B cell (primary cell): Measurements from ENCODE around the gene ZNF679. TPM values are rescaled to one million over a fixed set of nuclear protein-coding genes. Genes with fewer than 3 reads are reported as not detected.

Experiments
- ATAC-seq: fragments of 200-7000 bp; cut with Tn5 transposase; one replicate; pipeline ENCODE4 v1.10.0; 2021; ENCODE audit warnings: low read depth, mild to moderate bottlenecking, moderate number of reproducible peaks, moderate library complexity
- CTCF ChIA-PET: fragments of 350-600 bp; sonication (Branson Sonifier 250); formaldehyde crosslinking; loops from one replicate; lab custom pipeline; 2021; ENCODE audit warnings: antibody characterized with exemption, inconsistent platforms; lab: Charles Lee
- POLR2A ChIA-PET: fragments of 350-600 bp; sonication (Branson Sonifier 250); formaldehyde crosslinking; loops from one replicate; lab custom pipeline; 2021; ENCODE audit warnings: antibody characterized with exemption; lab: Charles Lee
- DNase-seq: peaks from one replicate; pipeline ENCODE4 v3.0.0; 2013
- H2AFZ ChIP-seq: 2 replicates; pipeline ENCODE4 v1.6.1; 2012; ENCODE audit warnings: mild to moderate bottlenecking, low read depth, low read length; ENCODE audit not compliant: insufficient read depth, poor library complexity, severe bottlenecking
- H3K27ac ChIP-seq, 2 donors: 1 replicate in 1 of 2; 2 replicates in 1 of 2; pipeline ENCODE4 v1.5.1; 2012 to 2013; ENCODE audit warnings: low read length in 2 of 2, mild to moderate bottlenecking in 2 of 2, moderate library complexity in 1 of 2
- H3K27me3 ChIP-seq, 4 experiments: fragments of 200-600 bp in 1 of 4; sonication (generic) in 1 of 4; replicated peaks in 1 of 4; 1 replicate in 2 of 4; 2 replicates in 2 of 4; pipeline versions ENCODE4 v1.6.1 to v1.7.0; 2013 to 2016; ENCODE audit warnings: low read length in 3 of 4, mild to moderate bottlenecking in 2 of 4, mixed read lengths in 1 of 4, moderate library complexity in 1 of 4; ENCODE audit not compliant: insufficient read depth in 4 of 4, control insufficient read depth in 3 of 4; ENCODE audit errors: control extremely low read depth in 1 of 4
- H3K36me3 ChIP-seq, 2 experiments: replicated peaks in 1 of 2; 1 replicate in 1 of 2; 2 replicates in 1 of 2; pipeline versions ENCODE4 v1.6.1 to v1.7.1; 2013; ENCODE audit warnings: low read length in 1 of 2; ENCODE audit not compliant: insufficient read depth in 2 of 2, control insufficient read depth in 1 of 2; ENCODE audit errors: control extremely low read depth in 1 of 2, extremely low read depth in 1 of 2
- H3K4me1 ChIP-seq, 2 donors: fragments of 200-600 bp in 1 of 2; sonication (generic) in 1 of 2; 1 replicate in 1 of 2; 2 replicates in 1 of 2; pipeline versions ENCODE4 v1.5.1 to v1.6.1; 2013 to 2017; ENCODE audit warnings: low read length in 2 of 2; ENCODE audit not compliant: control insufficient read depth in 2 of 2, insufficient read depth in 2 of 2
- H3K4me2 ChIP-seq: replicated peaks from 2 replicates; pipeline ENCODE3; 2012; ENCODE audit warnings: mild to moderate bottlenecking, low read depth, low read length; ENCODE audit not compliant: poor library complexity, severe bottlenecking
- H3K4me3 ChIP-seq, 5 experiments: fragments of 200-600 bp in 1 of 5; sonication (generic) in 1 of 5; 1 replicate in 3 of 5; 2 replicates in 2 of 5; pipeline versions ENCODE4 v1.5.1 to v1.7.0; 2011 to 2016; ENCODE audit warnings: low read length in 4 of 5, mild to moderate bottlenecking in 4 of 5, low read depth in 2 of 5, control low read depth in 1 of 5, moderate library complexity in 1 of 5; ENCODE audit not compliant: insufficient read depth in 1 of 5; ENCODE audit errors: control extremely low read depth in 1 of 5, extremely low read depth in 1 of 5
- H3K79me2 ChIP-seq: fragments of 200-600 bp; sonication (generic); one replicate; pipeline ENCODE4 v1.6.0; 2016; ENCODE audit warnings: low read length; ENCODE audit not compliant: control insufficient read depth, insufficient read depth
- H3K9ac ChIP-seq: fragments of 200-600 bp; sonication (generic); 2 replicates; pipeline ENCODE4 v1.6.1; 2017; ENCODE audit warnings: mild to moderate bottlenecking, low read length, moderate library complexity
- H3K9me3 ChIP-seq, 3 donors: one replicate each; pipeline versions ENCODE4 v1.6.1 to v1.7.1; 2013; ENCODE audit warnings: low read length in 2 of 3; ENCODE audit not compliant: control insufficient read depth in 2 of 3, insufficient read depth in 1 of 3; ENCODE audit errors: control extremely low read depth in 1 of 3
- H4K20me1 ChIP-seq: 2 replicates; pipeline ENCODE4 v1.6.0; 2012; ENCODE audit warnings: mild to moderate bottlenecking, low read length; ENCODE audit not compliant: insufficient read depth, control insufficient read depth, poor library complexity, severe bottlenecking
- H3K27ac Mint-ChIP-seq: one replicate; pipeline ENCODE4 v1.8.0; 2021; ENCODE audit warnings: mixed read lengths
- H3K27me3 Mint-ChIP-seq: one replicate; pipeline ENCODE4 v1.8.0; 2021; ENCODE audit warnings: mixed read lengths
- H3K4me1 Mint-ChIP-seq: one replicate; pipeline ENCODE4 v1.8.0; 2021; ENCODE audit warnings: mixed read lengths
- H3K4me3 Mint-ChIP-seq: one replicate; pipeline ENCODE4 v1.8.0; 2021; ENCODE audit warnings: mixed read lengths
- H3K9me3 Mint-ChIP-seq: one replicate; pipeline ENCODE4 v1.8.0; 2022; ENCODE audit warnings: mixed read lengths; ENCODE audit not compliant: insufficient read depth
- CTCF ChIP-seq: fragments of 200-600 bp; IDR thresholded peaks from one replicate; pipeline ENCODE4 v1.8.0; 2022; ENCODE audit warnings: antibody characterized with exemption, mild to moderate bottlenecking
- EZH2 ChIP-seq: IDR thresholded peaks from 2 replicates; pipeline ENCODE4 v1.6.1; 2012; ENCODE audit warnings: borderline replicate concordance, low read depth, mild to moderate bottlenecking, moderate library complexity, low read length; ENCODE audit not compliant: insufficient read depth, poor library complexity, severe bottlenecking
- WGBS: methylation state at CpG from one replicate; pipeline ENCODE4 v1.1.5; 2013; ENCODE audit warnings: missing lambda C conversion rate; ENCODE audit not compliant: insufficient coverage; 5-methylcytosine and 5-hydroxymethylcytosine counted together
- intact Hi-C: fragments of 100-400 bp; cut with micrococcal nuclease; formaldehyde crosslinking; loops from one replicate; pipeline ENCODE4 v1.10.0; 2022
- polyA plus RNA-seq: library from polyadenylated mRNA; depleted of rRNA; stranded (reverse); fragments of >200 nt; gene quantifications from 2 replicates; pipeline ENCODE4 v1.2.3, GENCODE V29; 2012
- total RNA-seq, 2 donors: library from RNA; stranded (reverse); fragments of 120-200 nt in 1 of 2; gene quantifications; 1 replicate in 1 of 2; 2 replicates in 1 of 2; pipeline versions ENCODE4 v1.2.3 to v1.2.4, GENCODE V29; 2013 to 2022

Gene ZNF679
- total and polyA plus RNA-seq, 2 donors (not counting 1 experiment from before 2014, with no cell fraction given): not detected

GRCh38 chr7:64313740-64314491 is 85.6 kb downstream of the ZNF679 start, which contains the start of gene ZNF736:
TSS of gene ZNF736 (plus strand) at chr7:64313961. CDS start at chr7:64314151, 190 bp downstream.
- H3K9me3 Mint-ChIP-seq: no peaks in the 10 kb centered on the region
- POLR2A ChIA-PET: interaction anchor here (0.6 to 1.4 kb wide), 4 partner anchors 9 to 1018 kb away, joined by 3 to 15 read pairs (median 4); partner anchors contain the start of gene ZNF138
- CTCF ChIA-PET: interaction anchor here (0.6 to 1.4 kb wide), 2 partner anchors 8 to 49 kb away, joined by 3 to 4 read pairs; no protein-coding TSS in a partner anchor
- peak within 1 kb of the TSS; percentile 100 for H3K9ac ChIP-seq
- H2AFZ ChIP-seq: peak within 1 kb of the TSS; percentile 96
- H3K4me3 Mint-ChIP-seq: peak within 1 kb of the TSS; percentile 99
- TF ChIP-seq EZH2 (no peak), CTCF (no peak)
- no peaks in the 10 kb centered on the region for H3K27me3 Mint-ChIP-seq
- H3K36me3 ChIP-seq: no peaks in the 10 kb centered on the region
- peak within 1 kb of the TSS; percentile 76 to 99 (median 92) for H3K4me3 ChIP-seq
- peaks cover 80% of the 10 kb centered on the region for H3K79me2 ChIP-seq
- H3K4me1 Mint-ChIP-seq: peaks cover 38% of the 10 kb centered on the region
- intact Hi-C loops: loop anchor here (1.0 to 2.0 kb wide), 4 partner anchors 9 to 480 kb away; partner anchors contain the start of genes ZNF107, ZNF138 and ZNF680
- H3K4me1 ChIP-seq: peaks cover 20 to 31% of the 10 kb centered on the region in 2 donors
- DNase-seq (peak; percentile 92), ATAC-seq (peak; percentile 100)
- H3K27ac Mint-ChIP-seq: peak within 1 kb of the TSS; percentile 99
- no peaks in the 10 kb centered on the region for H3K9me3 ChIP-seq
- no peaks in the 10 kb centered on the region for H3K27me3 ChIP-seq
- under 1% methylated on average over 21 of the region's 33 CpGs for WGBS
- H4K20me1 ChIP-seq: no peaks in the 10 kb centered on the region
- H3K4me2 ChIP-seq: peak within 1 kb of the TSS; percentile 89
- H3K27ac ChIP-seq: peak within 1 kb of the TSS; percentile 88 to 97
